IMR-90 (cell line): Measurements from ENCODE around the gene DRAP1. TPM values are rescaled to one million over a fixed set of nuclear protein-coding genes. Genes with fewer than 3 reads are reported as not detected.

Experiments
- ATAC-seq: fragments of 200-7000 bp; cut with Tn5 transposase; 2 replicates; pipeline ENCODE4 v1.9.1; 2020; ENCODE audit warnings: low read depth, mild to moderate bottlenecking, moderate library complexity
- BruUV-seq: library from RNA; stranded (reverse); fragments of 400-500 nt; replicated peaks from 2 replicates; lab custom pipeline; 2021; lab: Mats Ljungman, UMichigan
- CTCF ChIA-PET: fragments of 300-600 bp; formaldehyde crosslinking; extraction: SDS; loops from one replicate; lab custom pipeline; 2021; ENCODE audit warnings: antibody characterized with exemption; lab: Yijun Ruan, JAX
- POLR2A ChIA-PET: fragments of 300-600 bp; sonication (Branson Sonifier 250); formaldehyde crosslinking; loops from one replicate; lab custom pipeline; 2022; ENCODE audit warnings: antibody characterized with exemption; ENCODE audit not compliant: unreplicated experiment; lab: Charles Lee
- DNase-seq: peaks from one replicate; pipeline ENCODE4 v3.0.0; 2013
- H2AFZ ChIP-seq: replicated peaks from 2 replicates; pipeline ENCODE3; 2013; ENCODE audit warnings: low read length, mild to moderate bottlenecking; ENCODE audit not compliant: poor library complexity
- H2AK5ac ChIP-seq: 2 replicates; pipeline ENCODE4 v1.6.1; 2013; ENCODE audit warnings: low read depth, low read length, inconsistent platforms
- H2AK9ac ChIP-seq: replicated peaks from 2 replicates; pipeline ENCODE3; 2013; ENCODE audit warnings: mild to moderate bottlenecking, low read depth, low read length, moderate library complexity; ENCODE audit not compliant: poor library complexity
- H2BK120ac ChIP-seq: 2 replicates; pipeline ENCODE4 v1.6.1; 2013; ENCODE audit warnings: low read depth, low read length, inconsistent platforms
- H2BK15ac ChIP-seq: 3 replicates; pipeline ENCODE4 v1.6.1; 2013; ENCODE audit warnings: low read depth, low read length, inconsistent platforms
- H2BK20ac ChIP-seq: 2 replicates; pipeline ENCODE4 v1.6.1; 2013; ENCODE audit warnings: low read depth, mild to moderate bottlenecking, inconsistent platforms, low read length, moderate library complexity
- H2BK5ac ChIP-seq: 2 replicates; pipeline ENCODE4 v1.6.1; 2013; ENCODE audit warnings: mild to moderate bottlenecking, low read depth, low read length, inconsistent platforms; ENCODE audit not compliant: poor library complexity, severe bottlenecking
- H3K14ac ChIP-seq: replicated peaks from 2 replicates; pipeline ENCODE4 v1.6.1; 2013; ENCODE audit warnings: low read depth, low read length, inconsistent platforms
- H3K18ac ChIP-seq: 2 replicates; pipeline ENCODE4 v1.6.1; 2013; ENCODE audit warnings: low read depth, low read length, control low read depth
- H3K23ac ChIP-seq: 2 replicates; pipeline ENCODE4 v1.6.1; 2013; ENCODE audit warnings: low read depth, low read length, inconsistent platforms
- H3K27ac ChIP-seq: 2 replicates; pipeline ENCODE4 v1.5.1; 2013; ENCODE audit warnings: mild to moderate bottlenecking, control low read depth, low read length; ENCODE audit not compliant: insufficient read depth
- H3K27me3 ChIP-seq: 2 replicates; pipeline ENCODE4 v1.6.1; 2013; ENCODE audit warnings: low read length; ENCODE audit not compliant: control insufficient read depth, insufficient read depth
- H3K36me3 ChIP-seq: 2 replicates; pipeline ENCODE4 v1.6.1; 2013; ENCODE audit warnings: low read length, mixed read lengths; ENCODE audit not compliant: control insufficient read depth, insufficient read depth
- H3K4ac ChIP-seq: 2 replicates; pipeline ENCODE4 v1.6.1; 2013; ENCODE audit warnings: low read depth, low read length, inconsistent platforms
- H3K4me1 ChIP-seq: 2 replicates; pipeline ENCODE4 v1.6.1; 2013; ENCODE audit warnings: low read length, mixed read lengths; ENCODE audit not compliant: control insufficient read depth, insufficient read depth
- H3K4me2 ChIP-seq: 2 replicates; pipeline ENCODE4 v1.6.1; 2013; ENCODE audit warnings: low read depth, mild to moderate bottlenecking, control low read depth, low read length, moderate library complexity
- H3K4me3 ChIP-seq: 2 replicates; pipeline ENCODE4 v1.5.1; 2013; ENCODE audit warnings: low read depth, mild to moderate bottlenecking, control low read depth, low read length, moderate library complexity; ENCODE audit not compliant: insufficient read depth
- H3K56ac ChIP-seq: 2 replicates; pipeline ENCODE4 v1.6.1; 2013; ENCODE audit warnings: low read length, inconsistent platforms; ENCODE audit not compliant: insufficient read depth; ENCODE audit errors: extremely low read depth
- H3K79me1 ChIP-seq, 2 experiments: 2 replicates each; pipeline ENCODE4 v1.6.1; 2013; ENCODE audit warnings: low read length in 2 of 2, inconsistent platforms in 1 of 2, low read depth in 1 of 2
- H3K9ac ChIP-seq: 2 replicates; pipeline ENCODE4 v1.6.1; 2013; ENCODE audit warnings: low read depth, low read length, control low read depth
- H3K9me1 ChIP-seq: 2 replicates; pipeline ENCODE4 v1.6.1; 2013; ENCODE audit warnings: low read length, inconsistent platforms; ENCODE audit not compliant: insufficient read depth
- H3K9me3 ChIP-seq: 2 replicates; pipeline ENCODE4 v1.6.1; 2013; ENCODE audit warnings: low read length; ENCODE audit not compliant: control insufficient read depth, insufficient read depth
- H4K20me1 ChIP-seq: 2 replicates; pipeline ENCODE4 v1.6.1; 2013; ENCODE audit warnings: low read length, inconsistent platforms; ENCODE audit not compliant: insufficient read depth
- H4K5ac ChIP-seq: 2 replicates; pipeline ENCODE4 v1.6.1; 2013; ENCODE audit warnings: mild to moderate bottlenecking, low read depth, low read length, control low read depth
- H4K8ac ChIP-seq, 2 experiments: 2 replicates each; pipeline ENCODE4 v1.6.1; 2013; ENCODE audit warnings: low read depth in 2 of 2, low read length in 2 of 2, control low read depth in 1 of 2, inconsistent platforms in 1 of 2
- H4K91ac ChIP-seq: 2 replicates; pipeline ENCODE4 v1.6.1; 2013; ENCODE audit warnings: low read depth, low read length, inconsistent platforms; ENCODE audit not compliant: insufficient read depth
- BHLHE40 ChIP-seq: fragments of 150-350 bp; IDR thresholded peaks from 2 replicates; pipeline ENCODE4 v1.6.1; 2016; ENCODE audit warnings: mild to moderate bottlenecking, low read depth, low read length
- CEBPB ChIP-seq: IDR thresholded peaks from 2 replicates; pipeline ENCODE4 v1.6.1; 2012; ENCODE audit warnings: low read depth, low read length, improper control_type of control experiment
- CHD1 ChIP-seq: IDR thresholded peaks from 2 replicates; pipeline ENCODE4 v1.6.1; 2012; ENCODE audit warnings: low read depth, low read length, improper control_type of control experiment
- CTCF ChIP-seq: conservative IDR thresholded peaks from 2 replicates; pipeline ENCODE4 v1.5.1; 2012; ENCODE audit warnings: mild to moderate bottlenecking, low read depth, low read length, improper control_type of control experiment
- ELK1 ChIP-seq: fragments of 150-350 bp; IDR thresholded peaks from 2 replicates; pipeline ENCODE4 v1.6.1; 2016; ENCODE audit warnings: low read depth, mild to moderate bottlenecking, low read length, moderate library complexity, borderline replicate concordance
- FOS ChIP-seq: fragments of 150-350 bp; IDR thresholded peaks from 2 replicates; pipeline ENCODE4 v1.6.1; 2016; ENCODE audit warnings: low read depth, low read length
- MAFK ChIP-seq: IDR thresholded peaks from 2 replicates; pipeline ENCODE4 v1.6.1; 2012; ENCODE audit warnings: low read depth, low read length, improper control_type of control experiment
- MAZ ChIP-seq: IDR thresholded peaks from 2 replicates; pipeline ENCODE4 v1.6.1; 2012; ENCODE audit warnings: low read depth, mild to moderate bottlenecking, low read length, improper control_type of control experiment, moderate library complexity, borderline replicate concordance
- MXI1 ChIP-seq: IDR thresholded peaks from 2 replicates; pipeline ENCODE4 v1.6.1; 2012; ENCODE audit warnings: low read depth, mild to moderate bottlenecking, low read length, moderate library complexity, borderline replicate concordance
- NFE2L2 ChIP-seq: fragments of 150-350 bp; IDR thresholded peaks from 2 replicates; pipeline ENCODE4 v1.6.1; 2016; ENCODE audit warnings: low read depth, mild to moderate bottlenecking, low read length
- POLR2A ChIP-seq: IDR thresholded peaks from 2 replicates; pipeline ENCODE4 v1.6.1; 2012; ENCODE audit warnings: mild to moderate bottlenecking, low read depth, low read length
- RCOR1 ChIP-seq: IDR thresholded peaks from 2 replicates; pipeline ENCODE4 v1.6.1; 2012; ENCODE audit warnings: mild to moderate bottlenecking, low read length, improper control_type of control experiment; ENCODE audit not compliant: insufficient replicate concordance
- RFX5 ChIP-seq: IDR thresholded peaks from 2 replicates; pipeline ENCODE4 v1.8.0; 2012; ENCODE audit warnings: low read depth, mild to moderate bottlenecking, low read length, moderate library complexity
- SMC3 ChIP-seq: fragments of 150-350 bp; IDR thresholded peaks from 2 replicates; pipeline ENCODE4 v1.6.1; 2016; ENCODE audit warnings: low read depth, mild to moderate bottlenecking, antibody characterized with exemption, low read length, moderate library complexity
- USF2 ChIP-seq: fragments of 150-350 bp; IDR thresholded peaks from 2 replicates; pipeline ENCODE4 v1.6.1; 2017; ENCODE audit warnings: mild to moderate bottlenecking, antibody characterized with exemption, low read length, low read depth
- WGBS, 2 experiments: methylation state at CpG; one replicate each; pipeline versions ENCODE4 v1.1.5 to v1.1.7; 2013; ENCODE audit warnings: missing lambda C conversion rate in 2 of 2; ENCODE audit not compliant: insufficient read length in 1 of 2; ENCODE audit errors: extremely low coverage in 2 of 2; 5-methylcytosine and 5-hydroxymethylcytosine counted together
- dilution Hi-C: fragments of 300-500 bp; cut with HindIII; formaldehyde crosslinking; loops from one replicate; pipeline ENCODE4 v1.14.3; 2018; ENCODE audit warnings: low sequenced_read_pairs; ENCODE audit not compliant: unreplicated experiment
- in situ Hi-C: fragments of 300-500 bp; cut with MboI; formaldehyde crosslinking; loops from 3 replicates; pipeline ENCODE4 v1.14.3; 2019; ENCODE audit warnings: low sequenced_read_pairs, inconsistent platforms, mixed read lengths
- intact Hi-C: fragments of 100-400 bp; cut with micrococcal nuclease; formaldehyde crosslinking; loops from 2 replicates; pipeline ENCODE4 v1.10.0; 2022
- polyA plus RNA-seq, 3 experiments: library from polyadenylated mRNA; depleted of rRNA; stranded (reverse); fragments of >200 nt; gene quantifications; 2 replicates each; pipeline ENCODE4 v1.2.3, GENCODE V29; 2012; ENCODE audit warnings: low replicate concordance in 1 of 3
- total RNA-seq: library from RNA; depleted of rRNA; stranded (reverse); fragments of >200 nt; gene quantifications from 2 replicates; pipeline ENCODE4 v1.2.3, GENCODE V29; 2012

Gene DRAP1
- total and polyA plus RNA-seq, 2 of the 4 experiments (the other 2 are of a cell fraction) = 237 to 344 TPM

- H3K18ac ChIP-seq = no peak overlapping the region
- in situ Hi-C loops (no loop called here), dilution Hi-C loops (no loop called here), intact Hi-C loops (no loop called here)
- H4K5ac ChIP-seq = no peak overlapping the region
- ChIA-PET POLR2A (interaction anchor here (0.7 kb wide), 1 partner anchor 28 kb away, joined by 15 read pairs; no protein-coding TSS in a partner anchor), CTCF (interaction anchor here (1.4 kb wide), 1 partner anchor 12 kb away, joined by 3 read pairs; no protein-coding TSS in a partner anchor)
- H4K8ac ChIP-seq = no peak overlapping the region
- H3K14ac ChIP-seq = no peak overlapping the region
- H2BK5ac ChIP-seq = no peak overlapping the region
- no peak overlapping the region for H2BK120ac ChIP-seq
- H4K91ac ChIP-seq = no peak overlapping the region
- H2AK5ac ChIP-seq = no peak overlapping the region
- H3K4me3 ChIP-seq = no peak overlapping the region
- DNase-seq (no peak), ATAC-seq (no peak)
- peaks cover 40% of the 10 kb centered on the region for H3K36me3 ChIP-seq
- H2AFZ ChIP-seq = no peak overlapping the region
- no peak overlapping the region for H2BK20ac ChIP-seq
- no peak overlapping the region for H3K4ac ChIP-seq
- H2BK15ac ChIP-seq = no peak overlapping the region
- H4K20me1 ChIP-seq = peaks cover 26% of the 10 kb centered on the region
- peaks cover 9 to 58% of the 10 kb centered on the region in 2 experiments for H3K79me1 ChIP-seq
- H3K9ac ChIP-seq = no peak overlapping the region
- no peak overlapping the region for H3K56ac ChIP-seq
- no peaks in the 10 kb centered on the region for H3K9me3 ChIP-seq
- BruUV-seq = no TSS peak
- H3K23ac ChIP-seq = no peak overlapping the region
- H3K27me3 ChIP-seq = no peaks in the 10 kb centered on the region
- peaks cover 9% of the 10 kb centered on the region for H3K4me1 ChIP-seq
- H2AK9ac ChIP-seq = no peak overlapping the region
- peaks cover under 1% of the 10 kb centered on the region; the same call in 1 of the 2 replicates for H3K9me1 ChIP-seq
- H3K27ac ChIP-seq = no peak overlapping the region
- WGBS, 2 experiments = 92% methylated on average over 2 of the region's 12 CpGs; no CpG with 5 or more reads in 1 of the 2 experiments
- H3K4me2 ChIP-seq = no peak overlapping the region
- TF ChIP-seq ELK1 (no peak), POLR2A (no peak), SMC3 (no peak), CTCF (no peak), USF2 (no peak), CEBPB (no peak), NFE2L2 (no peak), BHLHE40 (no peak), CHD1 (no peak), MAFK (no peak), MAZ (no peak), FOS (no peak), RCOR1 (no peak), RFX5 (no peak), MXI1 (no peak)
Observed at GRCh38 chr11:65885808-65886536, 33.3 kb upstream of the DRAP1 start.
